Hindlimb muscle (tissue), 1 donor: ENCODE data around the gene SCAPER. TPM values are rescaled to one million over a fixed set of nuclear protein-coding genes. Genes with fewer than 3 reads are reported as not detected.

Experiments
- DNase-seq: peaks from one replicate; pipeline ENCODE4 v3.0.0-alpha.2; 2013
- polyA plus RNA-seq: library from polyadenylated mRNA; unstranded; fragments of 120-200 nt; gene quantifications from one replicate; pipeline ENCODE4 v1.2.1, GENCODE V29; 2013; ENCODE audit not compliant: insufficient read length

SCAPER gene
- polyA plus RNA-seq, 1 donor = 85.4 TPM

DNA sequence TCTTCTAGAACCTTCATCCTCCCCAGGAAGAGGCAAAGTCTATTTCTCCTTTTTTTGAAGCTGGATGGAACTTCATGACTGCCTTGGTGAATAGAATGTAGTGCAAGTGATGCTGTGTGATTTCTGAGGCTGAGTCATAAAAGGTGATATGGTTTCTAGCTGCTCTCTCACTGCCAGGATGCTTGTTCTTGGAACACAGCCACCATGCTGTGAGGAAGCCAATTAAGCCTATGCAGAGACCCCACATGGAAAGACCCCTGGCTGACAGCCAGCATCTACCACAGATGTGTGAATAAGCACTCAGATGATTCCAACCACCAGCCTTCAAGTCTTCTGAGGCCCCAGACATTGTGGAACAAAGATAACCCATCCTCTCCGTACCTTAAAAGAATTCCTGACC lies 511.5 kb downstream of the SCAPER start:
- DNase-seq = no peak

DNA sequence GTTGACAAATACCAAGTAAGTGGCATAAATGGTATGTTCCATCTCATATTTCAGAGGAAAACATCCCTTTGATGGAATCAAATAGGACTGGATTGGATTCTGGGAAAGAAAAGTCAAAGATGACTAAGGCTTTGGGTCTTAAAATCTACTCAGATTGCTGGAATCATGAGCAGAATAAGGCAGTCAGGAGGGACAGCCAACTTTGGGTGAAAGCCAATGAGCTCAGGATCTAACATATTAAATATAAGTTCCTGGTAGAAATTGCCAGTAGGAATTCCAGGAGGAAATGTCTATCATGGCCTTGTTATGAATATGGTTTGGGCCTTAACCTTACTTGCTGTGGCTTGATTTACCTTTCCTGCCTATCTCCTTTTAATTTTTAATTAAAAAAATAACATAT lies 513.3 kb downstream of the SCAPER start:
- DNase-seq = no peak

DNA sequence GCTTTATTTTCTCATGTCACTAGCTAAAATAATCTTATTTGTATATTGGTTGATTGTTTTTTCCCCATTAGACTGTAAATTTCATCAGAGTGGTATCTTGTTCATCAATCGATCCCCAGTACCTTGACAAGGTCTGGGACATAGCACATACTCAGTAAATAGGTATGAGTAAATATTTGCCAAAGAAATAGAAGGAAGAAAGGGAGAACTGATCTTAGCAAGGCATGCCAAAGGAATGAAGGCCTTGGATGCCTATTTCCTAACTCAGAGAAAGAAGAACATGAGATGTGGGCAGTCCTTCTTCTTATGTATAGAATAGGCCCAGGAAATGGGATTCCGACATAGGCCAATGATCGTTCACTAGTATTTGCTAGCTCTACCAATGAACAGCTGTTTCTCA lies 513.8 kb downstream of the SCAPER start:
- DNase-seq = no peak

DNA sequence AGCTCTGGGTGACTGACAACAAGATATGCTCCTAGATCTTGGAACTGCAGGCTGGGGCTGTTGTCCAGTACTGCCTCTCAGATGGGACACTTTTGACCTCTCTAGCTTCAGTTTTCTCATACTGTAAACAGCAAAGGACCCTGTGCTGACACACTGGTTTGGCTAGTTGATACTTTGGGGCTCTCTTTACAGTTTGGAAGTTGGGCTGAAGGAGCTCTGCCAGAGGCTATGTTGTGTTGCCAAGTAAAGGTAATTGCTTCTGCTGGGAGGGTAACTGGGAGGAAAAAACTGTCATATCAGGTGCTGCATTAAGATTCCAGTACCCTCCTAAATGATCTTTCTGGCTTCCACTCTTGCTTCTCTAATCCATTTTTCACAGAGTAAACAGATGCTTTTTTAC lies 514.6 kb downstream of the SCAPER start:
- DNase-seq = no peak

DNA sequence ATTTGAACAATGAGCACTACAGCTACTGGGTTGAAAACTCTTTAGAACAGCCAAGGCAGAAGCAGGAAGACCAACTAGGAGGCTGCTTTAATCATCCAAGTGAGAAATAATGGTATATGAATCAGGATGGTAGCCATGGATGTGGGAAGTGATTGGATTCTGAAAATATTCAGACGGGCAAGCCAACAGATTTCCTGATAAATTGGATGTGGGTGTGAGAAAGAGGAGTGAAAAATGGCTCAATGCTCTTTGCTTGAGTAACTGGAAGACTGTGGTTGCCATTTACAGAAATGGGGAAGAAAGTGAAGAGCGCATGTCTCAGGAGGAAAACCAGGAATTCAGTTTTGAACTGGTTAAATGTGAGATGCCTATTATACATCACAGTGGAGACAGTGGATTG lies 518.2 kb downstream of the SCAPER start:
- DNase-seq = no peak

DNA sequence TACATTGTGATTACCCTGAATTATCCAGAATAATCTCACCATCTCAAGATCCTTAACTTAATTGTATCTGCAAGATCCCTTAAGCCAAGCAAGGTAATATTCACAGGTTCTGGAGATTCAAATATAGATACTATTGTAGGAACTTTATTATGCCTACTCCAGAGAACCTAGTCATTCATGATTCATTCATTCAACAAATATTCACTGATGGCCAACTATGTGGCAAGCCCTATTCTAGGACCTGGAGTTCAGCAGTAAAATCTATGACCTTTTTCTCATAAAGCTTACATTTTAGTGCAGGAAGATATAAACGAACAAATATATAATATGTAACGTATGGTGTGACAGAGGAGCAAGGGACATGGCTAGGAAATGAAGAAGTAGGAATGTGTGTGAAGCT lies 519.0 kb downstream of the SCAPER start:
- DNase-seq = no peak

DNA sequence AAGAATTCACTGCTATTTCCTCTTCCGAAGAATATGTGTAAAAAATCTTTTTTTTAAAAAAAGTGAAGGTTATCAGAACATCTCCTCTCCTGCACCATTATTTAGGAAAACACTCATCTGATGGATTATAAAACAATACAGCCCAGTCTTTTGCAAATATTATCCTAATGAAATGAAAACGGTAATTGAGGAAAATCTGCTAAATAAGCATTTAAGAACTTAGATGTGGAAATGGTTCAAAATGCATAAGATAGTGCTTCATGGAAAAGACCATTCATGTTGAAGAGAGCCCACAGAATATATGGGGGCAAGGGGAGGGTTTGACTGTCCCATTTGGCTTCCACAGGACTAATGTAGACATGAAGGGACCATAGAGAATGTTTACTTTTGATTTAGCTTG lies 520.7 kb downstream of the SCAPER start:
- DNase-seq = no peak

DNA sequence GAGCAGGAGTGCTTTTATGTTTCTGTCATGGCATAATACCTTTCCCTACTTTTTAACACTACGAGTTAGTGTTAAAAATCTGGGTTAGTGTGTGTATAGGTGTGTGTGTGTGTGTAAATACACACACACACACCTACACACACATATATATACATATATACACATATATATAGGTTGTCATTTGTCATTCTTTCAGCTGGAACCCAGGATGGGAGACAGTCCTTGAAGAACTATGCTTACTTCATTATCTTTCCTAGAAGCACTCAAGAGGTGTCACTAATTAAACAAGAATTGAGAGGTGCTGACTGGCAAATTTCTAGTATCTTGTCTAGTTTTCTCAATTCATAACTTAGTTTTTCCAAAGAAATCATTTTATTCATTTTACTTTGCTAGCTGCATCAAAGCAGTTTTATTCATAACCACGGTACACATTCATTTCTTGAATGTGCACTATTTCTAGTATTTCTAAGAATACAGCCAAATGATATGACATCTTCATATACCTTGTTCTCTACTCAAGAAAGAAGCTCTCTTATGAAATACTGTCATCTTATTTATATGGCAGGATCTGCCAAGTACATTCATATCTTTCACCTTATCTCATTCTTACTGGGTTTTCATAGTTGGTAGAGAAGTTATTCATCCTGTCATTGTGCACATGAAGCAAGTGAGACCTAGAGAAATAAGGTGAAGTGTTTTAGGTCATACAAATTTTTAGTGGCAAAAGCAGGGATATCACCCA lies 522.0 kb downstream of the SCAPER start:
- DNase-seq = no peak

DNA sequence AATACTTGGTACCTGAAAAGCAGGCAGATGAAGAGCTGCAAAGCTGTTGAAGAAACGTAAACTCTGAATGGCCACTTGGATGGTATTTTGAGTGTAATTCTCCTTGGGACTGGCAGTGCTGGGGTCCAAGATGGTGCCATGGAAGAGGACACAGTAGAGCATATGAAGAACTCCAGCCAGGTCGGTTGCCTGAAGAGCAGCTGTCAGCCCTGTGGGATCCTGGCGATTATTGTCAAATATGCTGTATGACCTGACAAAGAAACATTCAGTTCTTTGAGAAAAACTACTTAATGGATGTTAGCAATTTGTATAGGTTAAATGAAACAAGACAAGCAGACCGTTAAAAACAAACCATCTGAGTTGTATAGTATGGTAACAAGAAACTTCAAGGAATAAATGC lies 523.8 kb downstream of the SCAPER start:
- no peak for DNase-seq

DNA sequence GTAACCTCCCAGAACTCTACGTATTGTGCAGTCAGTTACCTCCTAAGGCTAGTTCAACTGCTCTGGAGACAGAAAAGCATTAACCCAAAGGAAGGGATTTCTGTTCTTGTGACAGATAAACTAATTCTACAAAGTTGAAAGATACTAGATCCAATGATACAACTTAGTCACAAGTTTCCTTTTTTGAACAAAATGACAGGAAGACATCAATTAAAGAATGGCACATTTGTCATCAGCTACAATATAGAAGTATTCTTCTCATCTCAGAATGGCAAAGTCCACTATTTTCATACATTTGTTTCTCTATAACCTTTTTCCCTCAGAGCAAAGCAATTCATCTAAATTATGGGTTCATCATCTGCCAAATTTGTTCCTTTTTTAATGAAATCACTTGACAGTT lies 524.9 kb downstream of the SCAPER start:
- DNase-seq = no peak

DNA sequence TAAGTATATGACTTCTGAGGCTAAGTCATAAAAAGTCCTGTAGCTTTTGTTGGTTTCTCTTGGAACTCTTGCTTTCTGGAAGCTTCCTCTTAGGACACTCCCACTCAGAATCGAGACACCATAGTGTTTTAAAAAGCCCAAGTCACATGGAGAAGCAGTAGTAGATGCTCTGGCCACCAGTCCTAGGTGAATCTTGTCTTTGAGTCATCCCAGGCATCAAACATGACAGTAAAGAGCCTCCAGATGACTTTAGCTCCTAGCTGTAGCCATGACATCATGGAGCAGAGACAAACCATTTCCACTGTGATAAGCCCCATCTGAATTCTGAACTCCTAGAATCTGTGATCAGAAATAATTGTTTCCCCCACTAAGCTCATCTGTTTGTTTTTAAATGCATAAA lies 526.4 kb downstream of the SCAPER start:
- no peak for DNase-seq

DNA sequence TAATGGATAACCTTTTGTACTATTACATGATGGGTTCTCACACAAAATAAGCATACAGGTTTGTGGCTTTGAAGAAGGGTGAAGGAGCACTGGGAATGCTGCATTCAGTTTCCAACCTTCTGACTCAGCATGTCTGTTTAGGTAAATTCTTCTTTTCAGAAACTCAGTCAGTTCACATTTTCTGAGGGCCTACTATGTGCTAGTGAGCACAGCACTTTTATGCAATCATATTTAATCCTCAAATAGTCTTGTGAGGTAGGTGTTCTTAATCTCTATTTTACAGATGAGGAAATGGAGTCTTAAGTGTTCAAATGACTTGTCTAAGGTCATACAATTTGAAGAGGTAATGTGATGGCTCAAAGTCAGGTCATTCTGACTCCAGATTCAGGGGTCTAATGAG lies 527.4 kb downstream of the SCAPER start:
- no peak for DNase-seq

DNA sequence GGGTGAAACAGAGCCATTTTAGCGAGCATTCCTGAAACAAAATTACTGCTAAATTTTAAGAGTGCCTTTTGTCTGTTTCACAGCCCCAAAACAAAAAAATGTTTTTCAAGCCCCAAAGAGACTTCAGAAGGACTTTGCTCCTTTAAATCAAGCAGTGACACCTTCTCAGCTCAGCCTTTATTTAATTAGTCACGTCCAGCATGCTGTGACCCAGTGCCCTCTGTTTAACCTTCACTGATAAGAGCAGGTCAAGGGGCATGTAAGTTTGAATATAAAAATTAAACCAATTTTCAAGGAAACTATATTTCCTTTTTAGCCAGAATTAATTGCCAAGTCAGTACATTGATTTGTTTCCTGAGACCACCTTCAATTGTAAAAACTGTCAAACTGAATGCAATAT lies 527.9 kb downstream of the SCAPER start:
- no peak for DNase-seq

DNA sequence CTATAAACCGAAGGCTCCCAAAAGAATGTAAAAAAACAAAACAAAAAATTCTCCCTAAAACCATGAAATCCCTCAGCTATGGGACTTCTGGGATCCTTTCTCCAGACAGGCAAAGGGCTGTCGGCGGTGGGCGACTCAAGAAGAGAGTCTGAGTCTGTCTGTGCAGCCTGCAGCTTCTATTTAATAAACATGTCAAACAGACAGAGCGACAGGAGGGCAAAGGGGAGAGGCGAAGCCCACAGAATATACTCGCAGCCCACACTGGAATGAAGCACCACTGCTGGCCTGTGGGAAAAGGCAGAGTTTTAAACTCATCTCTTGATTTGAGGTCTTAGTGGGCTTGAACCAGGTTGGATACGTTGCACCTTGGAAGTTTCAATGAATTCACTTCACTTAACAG lies 528.3 kb downstream of the SCAPER start:
- no peak for DNase-seq

DNA sequence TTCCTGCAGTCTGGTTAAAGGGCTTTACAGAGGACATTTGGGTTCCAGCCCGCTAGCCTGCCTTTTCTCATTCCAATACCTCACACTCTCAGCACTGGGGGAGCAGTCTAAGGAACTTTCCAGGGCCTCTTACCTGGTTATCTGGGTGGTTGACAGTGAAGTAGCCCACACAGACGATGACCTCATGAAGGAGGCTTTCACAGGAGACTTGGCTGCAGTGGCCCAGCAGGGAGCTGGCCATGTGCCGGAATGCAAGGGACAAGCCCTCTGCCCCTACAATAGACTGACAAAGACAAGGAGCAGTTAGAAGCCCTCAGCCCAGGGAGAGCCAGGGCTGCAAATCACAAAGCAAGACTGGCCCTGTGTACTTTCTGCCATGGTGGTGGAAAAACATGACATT lies 529.1 kb downstream of the SCAPER start:
- DNase-seq = no peak

DNA sequence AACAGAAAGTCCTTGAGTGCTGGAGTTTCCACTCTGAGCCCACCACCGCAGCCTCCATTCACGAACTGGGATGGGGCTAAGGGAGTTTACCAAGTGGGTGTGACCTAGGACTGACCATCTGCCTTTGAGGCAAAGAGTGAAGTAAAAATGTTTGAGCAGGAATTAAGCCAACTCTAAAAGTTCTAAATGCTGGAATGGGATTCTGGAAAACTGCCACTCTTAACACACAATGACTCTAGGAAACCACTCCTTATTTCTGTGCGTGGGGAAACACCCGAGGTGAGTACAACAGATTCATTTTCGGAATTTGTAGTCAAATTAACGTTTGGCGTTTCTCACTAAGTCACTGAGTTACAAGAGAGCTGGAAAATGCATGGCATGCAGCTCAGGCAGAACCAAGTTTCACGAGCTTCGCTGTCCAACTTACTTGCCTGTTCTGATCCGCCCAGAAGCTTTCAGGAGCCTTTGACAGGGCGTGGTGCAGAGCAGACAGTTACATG lies 537.0 kb downstream of the SCAPER start:
- peak; percentile 6 for DNase-seq

DNA sequence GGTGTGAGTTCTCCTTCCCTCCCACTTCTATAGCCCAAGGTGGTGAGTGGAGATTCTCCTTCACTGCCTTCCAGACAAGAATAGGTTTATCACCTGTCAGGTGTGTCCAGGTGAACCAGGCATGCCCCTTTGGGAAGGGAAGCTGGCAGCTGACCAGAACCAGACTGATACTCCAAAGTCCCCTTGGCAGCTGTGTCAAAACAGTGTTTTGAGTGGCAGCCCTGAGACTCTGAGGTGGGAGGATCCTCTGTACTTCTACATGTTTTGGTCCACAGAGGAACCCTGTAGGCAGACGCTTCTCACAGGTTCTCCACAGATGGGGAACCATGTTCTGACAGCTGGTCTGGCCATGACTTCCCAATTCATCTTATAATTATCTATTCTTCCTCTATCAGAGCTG lies 538.4 kb downstream of the SCAPER start:
- no peak for DNase-seq

DNA sequence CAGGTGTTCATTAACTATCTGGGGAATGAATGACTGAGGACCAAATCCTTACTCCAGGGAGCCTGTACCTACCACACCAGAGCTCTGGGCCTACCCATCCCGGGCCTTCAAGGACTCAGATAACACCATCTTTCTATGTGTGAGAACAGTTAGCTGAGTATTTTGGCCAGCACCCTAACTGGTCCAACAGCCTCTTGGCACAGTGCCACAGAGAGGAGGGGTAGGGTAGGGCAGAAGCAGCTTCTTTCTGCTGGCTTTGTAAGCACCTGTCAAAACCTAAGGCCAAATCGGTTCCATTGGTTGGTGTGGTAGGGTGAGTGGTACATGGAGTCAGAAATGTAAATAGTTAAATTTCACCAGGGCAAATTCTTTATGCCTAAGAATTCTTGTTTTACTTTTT lies 541.9 kb downstream of the SCAPER start:
- DNase-seq = no peak

DNA sequence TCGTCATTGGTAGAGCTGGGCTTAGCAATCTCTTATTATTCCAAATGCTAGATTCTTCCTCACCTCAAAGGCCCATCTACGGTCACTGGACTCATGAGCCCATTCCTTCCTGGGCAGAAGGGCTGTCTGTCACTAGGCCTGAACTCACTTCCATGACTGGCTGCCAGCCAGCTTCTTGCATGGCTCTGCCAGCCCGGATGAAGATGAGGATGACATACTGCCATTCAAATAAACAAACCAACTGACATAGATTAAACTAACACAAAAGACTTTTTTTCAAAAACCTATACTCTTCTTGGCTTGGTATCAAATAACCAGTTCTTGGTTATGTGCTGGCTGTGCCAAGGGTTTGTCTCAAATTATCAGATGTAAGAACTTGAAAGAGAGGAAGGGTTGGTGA lies 544.7 kb downstream of the SCAPER start:
- no peak for DNase-seq

DNA sequence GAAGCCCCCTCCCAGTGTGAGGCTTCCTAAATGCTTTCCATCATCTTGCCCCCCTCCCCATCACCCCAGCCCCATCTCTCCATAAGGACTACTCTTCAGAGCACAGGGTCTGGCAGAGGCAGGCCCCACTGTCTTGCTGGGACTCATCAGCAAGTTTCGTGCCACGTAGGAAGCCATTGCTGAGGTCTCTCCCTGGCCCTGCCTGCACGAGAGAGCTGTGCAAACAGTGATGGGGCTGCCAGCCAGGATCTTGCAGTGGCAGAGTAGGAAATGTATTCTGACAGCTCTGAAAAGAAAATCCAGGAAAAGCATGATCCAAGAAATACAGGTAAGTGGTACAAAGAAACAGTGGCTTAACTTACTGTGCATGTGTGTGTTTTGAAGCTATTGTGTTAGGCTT lies 546.0 kb downstream of the SCAPER start:
- DNase-seq = no peak

DNA sequence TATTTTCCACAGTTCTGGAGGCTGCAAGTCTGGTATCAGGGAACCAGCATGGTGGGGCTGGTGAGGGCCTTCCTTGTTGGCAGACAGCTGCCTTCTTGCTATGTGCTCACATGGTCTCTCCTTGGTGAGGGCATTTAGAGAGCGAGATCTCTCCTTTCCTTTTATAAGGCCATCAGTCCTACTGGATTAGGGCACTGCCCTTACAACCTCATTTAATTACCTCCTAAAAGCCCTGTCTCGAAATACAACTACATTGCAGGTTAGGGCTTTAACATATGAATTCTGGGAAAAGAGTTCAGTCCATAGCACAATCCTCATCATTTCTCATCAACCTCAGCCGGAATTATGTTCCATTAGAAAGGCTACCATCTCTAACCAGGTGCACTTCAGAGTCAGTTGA lies 546.7 kb downstream of the SCAPER start:
- no peak for DNase-seq

DNA sequence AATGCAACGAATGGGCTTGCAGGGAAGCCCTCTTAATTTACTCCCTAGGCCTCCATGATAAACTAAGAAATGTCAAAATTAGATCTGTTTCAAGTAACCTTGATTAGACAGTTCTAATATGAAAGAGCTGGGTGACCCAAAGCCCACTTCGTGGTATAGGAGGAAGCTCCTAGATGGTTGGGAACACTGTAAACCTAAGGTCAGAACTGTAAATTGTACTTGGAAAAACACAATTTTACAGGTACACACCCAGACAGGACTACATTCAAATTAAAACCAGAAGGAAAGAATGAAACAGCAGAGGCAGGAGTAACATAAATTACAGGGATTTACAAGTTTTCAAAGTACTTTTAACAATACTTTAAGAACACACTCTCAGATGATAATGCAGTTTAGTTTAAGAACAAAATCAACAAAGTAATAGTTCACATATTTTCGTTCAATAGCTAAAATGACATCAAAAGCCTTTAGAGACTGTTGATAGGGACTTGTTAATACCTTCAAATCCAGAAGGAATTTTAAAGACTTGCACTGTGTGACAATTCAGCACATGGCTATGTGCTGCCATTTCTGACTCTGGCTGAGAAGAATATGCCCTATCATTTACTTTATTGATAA lies 550.2 kb downstream of the SCAPER start:
- no peak for DNase-seq

DNA sequence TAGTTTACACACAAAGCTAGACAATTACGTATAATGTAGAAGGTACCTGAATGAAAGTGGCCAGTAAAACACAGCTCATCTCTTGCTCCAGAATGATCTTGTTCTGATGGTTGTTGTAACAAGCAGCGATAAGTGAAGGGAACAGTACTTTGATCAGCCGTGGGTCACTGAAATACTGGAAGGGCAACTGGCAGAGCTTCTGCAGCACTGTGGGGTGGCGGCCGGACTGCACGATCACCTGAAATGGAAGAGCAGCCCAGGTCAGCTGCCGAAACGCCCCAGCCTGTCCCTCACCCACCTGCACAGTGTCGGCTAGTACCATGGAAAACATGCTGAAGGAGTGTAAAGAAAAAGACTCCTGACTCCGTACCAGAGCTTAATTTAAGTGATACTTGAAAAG lies 551.2 kb downstream of the SCAPER start:
- DNase-seq = no peak

DNA sequence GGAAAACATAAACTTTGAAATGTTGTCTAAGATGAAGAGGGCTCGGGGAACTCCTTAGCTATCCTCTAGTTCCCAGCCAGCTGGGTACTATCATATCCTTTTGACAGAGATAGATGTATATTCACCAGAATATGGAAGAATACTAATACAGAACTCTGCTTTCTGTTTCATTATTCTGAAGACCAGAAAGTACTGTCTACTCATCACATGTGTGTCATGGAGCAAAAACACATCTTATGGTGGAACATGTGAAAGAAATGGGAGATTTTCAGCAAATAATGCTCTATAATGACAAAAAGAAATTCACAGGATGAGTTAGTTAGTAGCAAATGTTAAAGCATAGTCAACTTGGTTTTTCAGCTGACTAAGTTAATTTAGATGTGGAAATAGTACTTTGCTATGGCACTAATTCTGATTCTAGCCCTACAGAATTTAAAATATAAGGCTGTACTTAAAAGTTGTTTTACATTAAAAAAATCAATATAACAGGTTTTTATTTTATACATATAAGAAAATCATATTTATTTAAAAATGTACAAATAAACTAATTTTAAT lies 552.0 kb downstream of the SCAPER start:
- DNase-seq = no peak
